Measurements from ENCODE around the gene ZFPL1. TPM values are rescaled to one million over a fixed set of nuclear protein-coding genes. Genes with fewer than 3 reads are reported as not detected.
"Not testable (repeated sequence)": the region's sequence is repeated elsewhere in the genome, so short reads cannot be mapped to it uniquely, and the experiment has no call there.

Gene ZFPL1
- total and polyA plus RNA-seq, 3 donors from 2014 or later = 52.7 to 70.6 (median 57.2) TPM

DNA sequence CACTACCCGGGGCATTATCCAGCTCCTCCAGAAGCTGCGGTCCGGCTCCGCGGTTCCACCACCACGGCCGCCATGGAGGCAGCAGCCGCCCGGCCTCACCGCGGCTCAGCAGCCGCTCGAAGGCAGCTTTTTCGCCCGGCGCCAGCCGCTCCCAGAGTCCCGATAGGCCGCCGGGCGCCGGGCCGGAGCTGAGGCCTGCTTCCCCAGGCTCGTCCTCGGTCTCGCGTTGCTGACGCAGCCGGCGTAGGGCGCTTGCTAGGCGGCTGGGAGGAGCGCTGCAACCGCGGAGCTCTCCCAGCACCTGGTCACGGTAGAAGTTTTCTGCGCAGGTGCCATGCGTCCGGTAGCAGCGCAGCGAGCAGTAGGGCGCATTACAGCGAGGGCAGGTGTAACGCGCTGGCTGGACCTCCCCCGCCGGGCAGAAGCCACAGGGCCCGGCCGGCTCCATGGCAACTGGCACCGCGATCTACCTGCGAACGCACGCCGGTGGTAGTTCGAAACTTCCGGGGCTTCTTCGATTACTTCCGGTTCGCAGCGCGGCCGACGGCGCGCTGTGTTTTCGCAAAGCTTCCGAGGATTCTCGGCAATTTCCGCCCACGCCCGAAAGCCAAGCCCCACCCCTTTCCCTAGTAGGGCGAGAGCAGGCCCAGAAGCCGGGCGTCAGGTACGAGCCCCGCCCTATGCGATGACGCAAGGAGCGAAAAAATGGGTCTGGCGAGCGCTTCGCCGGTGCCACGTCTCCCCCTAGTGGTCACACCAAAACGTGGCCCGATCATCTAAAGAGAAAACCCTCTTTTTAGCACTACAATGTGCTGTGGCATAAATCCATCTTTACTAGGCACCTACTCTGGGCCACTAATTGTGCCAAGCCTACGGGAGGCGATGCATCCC lies 33.4 kb downstream of the ZFPL1 start, which contains the start of gene ZNHIT2:
ZNHIT2 (minus strand) TSS at position 496 of the 891 bp plus-strand sequence; CDS start at position 448, 48 bp downstream.
- Histone ChIP-seq H3K4me1 (peaks cover 22% of the 10 kb centered on the region), H3K4me3 (peak within 1 kb of the TSS; percentile 81 to 84), H3K27me3 (no peaks in the 10 kb centered on the region), H3K9me3 (no peaks in the 10 kb centered on the region), H3K27ac (peak within 1 kb of the TSS; percentile 27 to 82), H3K36me3 (ENCODE audit: low read depth, missing control alignments) (no peaks in the 10 kb centered on the region)
- no peak for TF ChIP-seq POLR2A (IDR thresholded peaks at IDR 0.05)
- TF ChIP-seq, protein P1, sequence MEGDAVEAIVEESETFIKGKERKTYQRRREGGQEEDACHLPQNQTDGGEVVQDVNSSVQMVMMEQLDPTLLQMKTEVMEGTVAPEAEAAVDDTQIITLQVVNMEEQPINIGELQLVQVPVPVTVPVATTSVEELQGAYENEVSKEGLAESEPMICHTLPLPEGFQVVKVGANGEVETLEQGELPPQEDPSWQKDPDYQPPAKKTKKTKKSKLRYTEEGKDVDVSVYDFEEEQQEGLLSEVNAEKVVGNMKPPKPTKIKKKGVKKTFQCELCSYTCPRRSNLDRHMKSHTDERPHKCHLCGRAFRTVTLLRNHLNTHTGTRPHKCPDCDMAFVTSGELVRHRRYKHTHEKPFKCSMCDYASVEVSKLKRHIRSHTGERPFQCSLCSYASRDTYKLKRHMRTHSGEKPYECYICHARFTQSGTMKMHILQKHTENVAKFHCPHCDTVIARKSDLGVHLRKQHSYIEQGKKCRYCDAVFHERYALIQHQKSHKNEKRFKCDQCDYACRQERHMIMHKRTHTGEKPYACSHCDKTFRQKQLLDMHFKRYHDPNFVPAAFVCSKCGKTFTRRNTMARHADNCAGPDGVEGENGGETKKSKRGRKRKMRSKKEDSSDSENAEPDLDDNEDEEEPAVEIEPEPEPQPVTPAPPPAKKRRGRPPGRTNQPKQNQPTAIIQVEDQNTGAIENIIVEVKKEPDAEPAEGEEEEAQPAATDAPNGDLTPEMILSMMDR (IDR thresholded peaks at IDR 0.05) = peak; percentile 98 to 99 (median 99)
- intact Hi-C loops (cut with DNase I; ENCODE audit: low total_unique reads) = loop anchor here (10.0 kb wide), 1 partner anchor 103 kb away; the partner anchor contains the start of gene ARL2
- peak; percentile 100 for DNase-seq
- 0 to 2% methylated on average over 29 to 69 of the region's 89 CpGs for WGBS, 2 donors

DNA sequence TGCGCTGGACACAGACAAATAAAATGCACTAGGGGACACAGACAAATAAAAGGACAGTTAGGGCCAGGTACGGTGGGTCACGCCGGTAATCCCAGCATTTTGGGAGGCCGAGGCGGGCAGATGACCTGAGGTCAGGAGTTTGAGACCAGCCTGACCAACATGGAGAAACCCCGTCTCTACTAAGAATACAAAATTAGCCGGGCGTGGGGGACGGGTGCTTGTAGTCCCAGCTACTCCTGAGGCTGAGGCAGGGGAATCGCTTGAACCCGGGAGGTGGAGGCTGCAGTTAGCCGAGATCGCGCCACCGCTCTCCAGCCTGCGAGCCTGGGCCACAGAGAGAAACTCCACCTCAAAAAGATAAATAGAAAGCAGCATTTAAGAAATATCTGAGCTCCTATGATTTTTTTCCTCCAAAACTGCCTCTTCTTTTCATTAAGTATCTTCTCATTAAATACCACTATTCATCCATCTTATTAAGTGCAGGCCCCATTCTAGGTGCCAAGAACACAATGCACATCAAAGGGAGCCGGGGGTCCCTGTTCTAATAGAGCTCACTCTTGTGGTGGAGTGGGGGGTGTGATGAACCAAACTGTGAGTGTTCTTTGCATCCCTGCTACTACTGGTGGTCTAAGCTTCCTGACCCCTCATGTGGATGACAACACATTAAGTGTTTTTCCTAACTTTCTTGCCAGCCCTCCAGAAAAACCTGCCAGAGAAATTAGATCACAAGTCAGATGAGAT lies 34.2 kb downstream of the ZFPL1 start:
- no peaks in the 10 kb centered on the region for H3K27me3 ChIP-seq
- TF ChIP-seq, protein P1 (IDR thresholded peaks at IDR 0.05) = peak in 1 of 3 experiments; percentile 47
- TF ChIP-seq POLR2A (IDR thresholded peaks at IDR 0.05) = no peak
- peak overlapping the region in 1 of 2 donors; percentile 84 for H3K4me3 ChIP-seq
- intact Hi-C loops (cut with DNase I; ENCODE audit: low total_unique reads) = loop anchor here (10.0 kb wide), 1 partner anchor 103 kb away; the partner anchor contains the start of gene ARL2
- H3K9me3 ChIP-seq = no peaks in the 10 kb centered on the region
- H3K4me1 ChIP-seq = peaks cover 20% of the 10 kb centered on the region
- H3K36me3 ChIP-seq (ENCODE audit: low read depth, missing control alignments) = no peaks in the 10 kb centered on the region
- 56 to 59% methylated on average over 18 of the region's 18 CpGs for WGBS, 2 donors
- DNase-seq = no peak
- H3K27ac ChIP-seq = peak overlapping the region; percentile 2 to 50

DNA sequence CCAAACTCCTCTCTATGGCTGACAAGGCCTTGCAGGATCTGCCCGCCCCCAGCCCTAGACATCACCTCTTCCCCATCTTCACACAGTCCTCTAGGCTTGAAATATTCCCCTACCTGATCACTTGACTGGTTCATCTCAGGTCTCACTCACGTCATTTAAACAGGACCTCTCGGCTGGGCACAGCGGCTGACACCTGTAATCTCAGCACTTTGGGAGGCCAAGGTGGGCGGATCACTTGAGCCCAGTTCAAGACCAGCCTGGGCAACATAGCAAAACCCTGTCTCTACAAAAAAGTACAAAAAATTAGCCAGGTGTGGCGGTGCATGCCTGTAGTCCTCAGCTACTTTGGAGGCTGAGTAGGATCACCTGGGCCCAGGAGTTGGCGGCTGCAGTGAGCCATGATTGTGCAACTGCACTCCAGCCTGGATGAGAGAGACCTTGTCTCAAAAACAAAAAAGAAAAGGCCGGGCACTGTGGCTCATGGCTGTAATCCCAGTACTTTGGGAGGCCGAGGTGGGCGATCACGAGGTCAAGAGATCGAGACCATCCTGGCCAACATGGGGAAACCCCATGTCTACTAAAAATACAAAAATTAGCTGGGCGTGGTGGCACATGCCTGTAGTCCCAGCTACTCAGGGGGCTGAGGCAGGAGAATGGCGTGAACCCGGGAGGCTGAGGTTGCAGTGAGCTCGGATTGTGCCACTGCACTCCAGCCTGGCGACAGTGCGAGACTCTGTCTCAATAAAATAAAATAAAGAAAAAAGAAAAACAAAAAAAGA lies 35.1 kb downstream of the ZFPL1 start:
- not testable (repeated sequence) for H3K9me3 ChIP-seq; DNase-seq; H3K4me3 ChIP-seq; H3K27ac ChIP-seq; H3K36me3 ChIP-seq (ENCODE audit: low read depth, missing control alignments); H3K27me3 ChIP-seq
- WGBS, 2 donors = 88 to 90% methylated on average over 18 of the region's 18 CpGs
- intact Hi-C loops (cut with DNase I; ENCODE audit: low total_unique reads) = loop anchor here (10.0 kb wide), 1 partner anchor 104 kb away; the partner anchor contains the start of gene ARL2
- H3K4me1 ChIP-seq = peaks cover 20% of the 10 kb centered on the region

DNA sequence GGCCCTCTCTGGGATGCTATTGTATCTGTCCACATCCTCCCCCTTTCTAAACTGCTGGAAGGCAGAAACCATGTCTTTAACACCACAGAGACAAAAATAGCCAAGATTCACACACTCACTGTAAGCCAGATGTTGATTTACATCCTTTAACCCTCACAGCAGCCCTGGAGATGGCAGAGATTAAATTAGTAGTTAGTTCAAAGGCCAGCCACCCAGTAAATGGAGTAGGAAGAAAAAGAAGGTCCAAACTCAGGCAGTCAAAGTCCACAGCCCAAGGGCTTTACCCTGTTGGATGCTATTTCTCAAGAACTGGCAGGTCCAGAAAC lies 35.6 kb downstream of the ZFPL1 start:
- Histone ChIP-seq H3K27ac (no peak overlapping the region), H3K4me3 (no peak overlapping the region), H3K27me3 (no peaks in the 10 kb centered on the region), H3K4me1 (peaks cover 20% of the 10 kb centered on the region), H3K36me3 (ENCODE audit: low read depth, missing control alignments) (no peaks in the 10 kb centered on the region), H3K9me3 (no peaks in the 10 kb centered on the region)
- DNase-seq = no peak
- intact Hi-C loops (cut with DNase I; ENCODE audit: low total_unique reads) = loop anchor here (10.0 kb wide), 1 partner anchor 105 kb away; the partner anchor contains the start of gene ARL2
- TF ChIP-seq POLR2A (IDR thresholded peaks at IDR 0.05) = no peak
- TF ChIP-seq, protein P1 (IDR thresholded peaks at IDR 0.05) = no peak
